RCC 7860 (cell line): ENCODE data around the gene CCDC107.
"Not testable (repeated sequence)": the region's sequence is repeated elsewhere in the genome, so short reads cannot be mapped to it uniquely, and the experiment has no call there.

Experiments
- DNase-seq: peaks from one replicate; pipeline ENCODE4 v3.0.0-alpha.2; 2015; ENCODE audit warnings: low spot score
- FAIRE-seq: peaks from 2 replicates; lab custom pipeline; 2012; peaks lifted over from hg19 to GRCh38; lab: Jason Lieb, UNC

CCDC107 gene

GRCh38 chr9:35637427-35637955, 20.6 kb upstream of the CCDC107 start:
- FAIRE-seq, DNase-seq: not testable (repeated sequence)

- FAIRE-seq, DNase-seq: not testable (repeated sequence)
Measured at GRCh38 chr9:35638751-35639150, 19.3 kb upstream of the CCDC107 start.

- DNase-seq, FAIRE-seq: not testable (repeated sequence)
Measured at GRCh38 chr9:35639225-35639624, 18.9 kb upstream of the CCDC107 start.

GRCh38 chr9:35639631-35640030, 18.5 kb upstream of the CCDC107 start:
- DNase-seq, result no peak
- FAIRE-seq, result no peak

GRCh38 chr9:35640431-35640830, 17.7 kb upstream of the CCDC107 start:
- DNase-seq, FAIRE-seq: not testable (repeated sequence)

GRCh38 chr9:35641478-35641877, 16.6 kb upstream of the CCDC107 start:
- not testable (repeated sequence) for FAIRE-seq, DNase-seq

- DNase-seq (no peak), FAIRE-seq (no peak)
Measured at GRCh38 chr9:35643046-35643445, 15.0 kb upstream of the CCDC107 start.

GRCh38 chr9:35645736-35646135, 12.4 kb upstream of the CCDC107 start:
- FAIRE-seq, result not testable (repeated sequence)

GRCh38 chr9:35646153-35646532, 11.9 kb upstream of the CCDC107 start:
- FAIRE-seq (no peak), DNase-seq (no peak)

More at GRCh38 chr9:35645736-35646135, 12.4 kb upstream of the CCDC107 start:
- DNase-seq, result not testable (repeated sequence)

GRCh38 chr9:35646533-35647265, 11.4 kb upstream of the CCDC107 start:
- DNase-seq (peak; percentile 52), FAIRE-seq (no peak)

- no peak for DNase-seq
- no peak for FAIRE-seq
Measured at GRCh38 chr9:35649431-35650340, 8.4 kb upstream of the CCDC107 start.

- FAIRE-seq, result no peak
Measured at GRCh38 chr9:35650341-35651158, 7.5 kb upstream of the CCDC107 start, which contains the start of gene SIT1. Gene SIT1 (minus strand): TSS chr9:35650931. CDS start chr9:35650853, 78 bp downstream.

GRCh38 chr9:35651956-35652828, 5.9 kb upstream of the CCDC107 start:
- DNase-seq (no peak), FAIRE-seq (no peak)

More at GRCh38 chr9:35650341-35651158, 7.5 kb upstream of the CCDC107 start, which contains the start of gene SIT1:
- DNase-seq, result no peak

GRCh38 chr9:35652829-35653209, 5.3 kb upstream of the CCDC107 start:
- FAIRE-seq, result no peak
- no peak for DNase-seq

- no peak for DNase-seq
- FAIRE-seq, result no peak
Measured at GRCh38 chr9:35653611-35654010, 4.5 kb upstream of the CCDC107 start.

GRCh38 chr9:35656348-35656747, 1.7 kb upstream of the CCDC107 start:
- no peak for DNase-seq
- FAIRE-seq, result no peak

GRCh38 chr9:35656831-35657545, 1.1 kb upstream of the CCDC107 start:
- no peak for FAIRE-seq
- DNase-seq, result no peak

- FAIRE-seq (peak; percentile 46), DNase-seq (peak; percentile 98)
Measured at GRCh38 chr9:35657546-35658136, 451 bp upstream of the CCDC107 start, which contains the start of gene RMRP. Gene RMRP (minus strand): TSS chr9:35658019.

- DNase-seq, result peak; percentile 60
- FAIRE-seq, result no peak
Measured at GRCh38 chr9:35658968-35659220, 802 bp downstream of the CCDC107 start.
